Tibial nerve (tissue), 4 donors: ENCODE results near the gene ZNF609.

Experiments used
- EP300 ChIP-seq, 2 donors: sonication (generic); formaldehyde crosslinking; IDR thresholded peaks; one replicate each; pipeline ENCODE4 v1.6.1; 2017; ENCODE audit warnings: antibody characterized with exemption in 2 of 2, mild to moderate bottlenecking in 1 of 2
- POLR2A ChIP-seq, 2 donors: fragments of 450-650 bp; IDR thresholded peaks; one replicate each; pipeline ENCODE4 v1.6.1; 2017; ENCODE audit warnings: antibody characterized with exemption in 2 of 2, mild to moderate bottlenecking in 2 of 2, moderate library complexity in 2 of 2
- TF ChIP-seq, protein P1 (sequence below), 5 experiments: fragments of 200-600 bp in 3 of 5; fragments of 450-650 bp in 2 of 5; sonication (generic) in 3 of 5; IDR thresholded peaks; one replicate each; pipeline ENCODE4 v1.5.1; 2016 to 2019; ENCODE audit warnings: antibody characterized with exemption in 5 of 5, mild to moderate bottlenecking in 3 of 5, moderate library complexity in 2 of 5

DNA sequence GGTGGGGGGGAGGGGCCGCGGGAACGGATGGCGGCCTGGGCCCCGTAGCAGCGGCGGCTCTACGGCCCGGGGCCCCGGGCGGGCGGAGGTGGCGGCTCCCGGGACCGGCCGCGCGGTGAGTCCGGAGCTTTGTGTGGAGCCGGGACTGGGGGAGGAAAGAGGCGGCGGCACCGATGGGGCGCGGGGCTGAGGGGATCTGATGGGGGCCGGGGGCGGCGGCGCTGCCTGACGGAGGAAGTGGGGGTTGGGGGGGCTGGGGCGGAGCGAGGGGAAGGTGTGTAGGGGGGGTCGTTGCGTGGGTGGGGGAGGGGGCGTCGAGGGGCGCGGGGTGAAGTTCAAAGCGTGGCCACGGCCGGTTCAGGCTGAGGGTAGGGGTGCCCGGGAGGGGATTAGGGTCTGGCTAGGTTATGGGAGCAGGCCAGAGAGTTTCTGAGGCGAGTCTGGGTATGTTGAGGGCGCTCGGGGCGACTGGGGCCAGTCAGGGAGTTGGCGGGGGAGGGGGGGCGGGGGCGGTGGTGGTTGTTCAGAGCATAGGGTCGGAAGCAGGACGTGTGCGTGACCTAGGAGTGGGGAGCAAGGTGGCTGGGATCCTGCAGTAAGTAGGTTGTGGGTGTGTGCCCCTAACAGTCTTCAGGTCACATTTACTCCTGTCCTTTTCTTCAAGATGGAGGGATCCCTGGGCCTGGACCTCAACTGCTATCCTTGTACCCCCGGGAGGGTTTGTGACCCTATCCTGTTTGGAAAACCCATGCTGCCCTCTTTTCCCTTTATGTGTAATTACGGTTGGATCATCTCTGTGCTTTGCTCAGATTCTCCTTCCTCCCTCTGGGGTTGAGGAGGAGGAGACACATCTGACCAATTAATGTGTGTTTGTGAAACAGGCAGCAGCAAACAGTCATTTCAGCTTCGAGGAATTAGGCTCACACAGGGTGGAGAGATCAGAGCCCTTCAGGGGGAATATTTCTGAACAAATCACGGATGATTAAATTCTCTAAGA lies 644 bp downstream of the ZNF609 start:
- TF ChIP-seq, protein P1, sequence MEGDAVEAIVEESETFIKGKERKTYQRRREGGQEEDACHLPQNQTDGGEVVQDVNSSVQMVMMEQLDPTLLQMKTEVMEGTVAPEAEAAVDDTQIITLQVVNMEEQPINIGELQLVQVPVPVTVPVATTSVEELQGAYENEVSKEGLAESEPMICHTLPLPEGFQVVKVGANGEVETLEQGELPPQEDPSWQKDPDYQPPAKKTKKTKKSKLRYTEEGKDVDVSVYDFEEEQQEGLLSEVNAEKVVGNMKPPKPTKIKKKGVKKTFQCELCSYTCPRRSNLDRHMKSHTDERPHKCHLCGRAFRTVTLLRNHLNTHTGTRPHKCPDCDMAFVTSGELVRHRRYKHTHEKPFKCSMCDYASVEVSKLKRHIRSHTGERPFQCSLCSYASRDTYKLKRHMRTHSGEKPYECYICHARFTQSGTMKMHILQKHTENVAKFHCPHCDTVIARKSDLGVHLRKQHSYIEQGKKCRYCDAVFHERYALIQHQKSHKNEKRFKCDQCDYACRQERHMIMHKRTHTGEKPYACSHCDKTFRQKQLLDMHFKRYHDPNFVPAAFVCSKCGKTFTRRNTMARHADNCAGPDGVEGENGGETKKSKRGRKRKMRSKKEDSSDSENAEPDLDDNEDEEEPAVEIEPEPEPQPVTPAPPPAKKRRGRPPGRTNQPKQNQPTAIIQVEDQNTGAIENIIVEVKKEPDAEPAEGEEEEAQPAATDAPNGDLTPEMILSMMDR (IDR thresholded peaks at IDR 0.05): peak in 1 of 5 experiments; percentile 14
- TF ChIP-seq POLR2A (IDR thresholded peaks at IDR 0.05) (peak in 1 of 2 donors; percentile 26), EP300 (IDR thresholded peaks at IDR 0.05) (peak in 1 of 2 donors; percentile 75)
